ENCODE measurements around the gene SCT. TPM values are rescaled to one million over a fixed set of nuclear protein-coding genes. Genes with fewer than 3 reads are reported as not detected.

Gene SCT
- total RNA-seq, 1 experiment from 2014 or later = 2.3 TPM

- TF ChIP-seq CDX4 (CRISPR knock-in tag; IDR thresholded peaks at IDR 0.05; ENCODE audit: borderline replicate concordance) = no peak
- TF ChIP-seq CREB1 (CRISPR knock-in tag; IDR thresholded peaks at IDR 0.05) = no peak
Observed at GRCh38 chr11:593347-593746, 33.6 kb downstream of the SCT start (continued).

GRCh38 chr11:592918-593317 lies 34.1 kb downstream of the SCT start:
- CTCF ChIA-PET = no interaction called here
- no peak for ATAC-seq
- Mint-ChIP-seq H3K27ac (no peak overlapping the region), H3K9me3 (no peaks in the 10 kb centered on the region), H3K36me3 (peaks cover 66% of the 10 kb centered on the region), H3K27me3 (ENCODE audit: low read depth) (no peaks in the 10 kb centered on the region), H3K4me3 (no peak overlapping the region), H3K4me1 (no peaks in the 10 kb centered on the region)
- DNase-seq (ENCODE audit: low spot score) = no peak
- TF ChIP-seq NFYB (CRISPR knock-in tag; conservative IDR thresholded peaks at IDR 0.05; ENCODE audit: low read depth) (no peak), SP1 (CRISPR knock-in tag; conservative IDR thresholded peaks at IDR 0.05) (no peak), USF2 (CRISPR knock-in tag; IDR thresholded peaks at IDR 0.05) (no peak), GTF2I (CRISPR knock-in tag; conservative IDR thresholded peaks at IDR 0.05) (no peak), PRDM15 (CRISPR knock-in tag; IDR thresholded peaks at IDR 0.05) (no peak), E2F4 (CRISPR knock-in tag; IDR thresholded peaks at IDR 0.05; ENCODE audit: borderline replicate concordance, low read depth) (no peak), PREB (CRISPR knock-in tag; IDR thresholded peaks at IDR 0.05; ENCODE audit: borderline replicate concordance) (no peak), GABPB1 (CRISPR knock-in tag; IDR thresholded peaks at IDR 0.05) (no peak), ZNF671 (CRISPR knock-in tag; IDR thresholded peaks at IDR 0.05) (no peak), AR (CRISPR knock-in tag; IDR thresholded peaks at IDR 0.05) (no peak), ZNF423 (CRISPR knock-in tag; IDR thresholded peaks at IDR 0.05) (no peak), ZNF263 (CRISPR knock-in tag; IDR thresholded peaks at IDR 0.05; ENCODE audit: low read depth) (no peak), ZNF138 (CRISPR knock-in tag; conservative IDR thresholded peaks at IDR 0.05) (no peak), NR1H2 (CRISPR knock-in tag; IDR thresholded peaks at IDR 0.05) (no peak), TEAD4 (CRISPR knock-in tag; IDR thresholded peaks at IDR 0.05) (no peak)
- POLR2A ChIA-PET = no interaction called here

All from WTC11 (cell line).